DMS79 (cell line): ENCODE data around the gene CYP3A5.
A peak's percentile ranks its signal among the peaks of the same experiment; 100 is the strongest.
"Not testable (repeated sequence)": the region's sequence is repeated elsewhere in the genome, so short reads cannot be mapped to it uniquely, and the experiment has no call there.

ENCODE experiments used
- DNase-seq: peaks from one replicate; lab custom pipeline; 2025; lab: John Stamatoyannopoulos, UW

The CYP3A5 gene

GRCh38 chr7:99679400-99680191 lies at the start of gene CYP3A5:
CYP3A5 (minus strand) TSS chr7:99679996; CDS start chr7:99679896, 100 bp downstream.
- DNase-seq, result no peak

- no peak for DNase-seq
These were observed 48.8 kb upstream of the CYP3A5 start for GRCh38 chr7:99728615-99729014.

DNA sequence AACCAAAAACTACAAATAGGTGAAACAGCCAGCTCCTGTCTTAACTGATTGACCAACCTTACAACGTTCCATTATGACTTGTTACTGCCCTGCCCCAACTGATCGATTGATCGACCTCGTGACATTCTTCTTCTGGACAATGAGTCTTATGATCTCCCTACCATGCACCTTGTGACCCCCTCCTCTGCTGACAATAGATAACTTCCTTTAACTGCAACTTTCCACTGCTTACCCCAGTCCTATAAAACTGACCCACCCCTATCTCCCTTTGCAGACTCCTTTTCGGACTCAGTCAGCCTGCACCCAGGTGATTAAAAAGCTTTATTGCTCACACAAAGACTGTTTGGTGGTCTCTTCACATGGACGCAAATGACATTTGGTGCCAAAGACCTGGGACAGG lies 43.4 kb upstream of the CYP3A5 start:
- not testable (repeated sequence) for DNase-seq

DNA sequence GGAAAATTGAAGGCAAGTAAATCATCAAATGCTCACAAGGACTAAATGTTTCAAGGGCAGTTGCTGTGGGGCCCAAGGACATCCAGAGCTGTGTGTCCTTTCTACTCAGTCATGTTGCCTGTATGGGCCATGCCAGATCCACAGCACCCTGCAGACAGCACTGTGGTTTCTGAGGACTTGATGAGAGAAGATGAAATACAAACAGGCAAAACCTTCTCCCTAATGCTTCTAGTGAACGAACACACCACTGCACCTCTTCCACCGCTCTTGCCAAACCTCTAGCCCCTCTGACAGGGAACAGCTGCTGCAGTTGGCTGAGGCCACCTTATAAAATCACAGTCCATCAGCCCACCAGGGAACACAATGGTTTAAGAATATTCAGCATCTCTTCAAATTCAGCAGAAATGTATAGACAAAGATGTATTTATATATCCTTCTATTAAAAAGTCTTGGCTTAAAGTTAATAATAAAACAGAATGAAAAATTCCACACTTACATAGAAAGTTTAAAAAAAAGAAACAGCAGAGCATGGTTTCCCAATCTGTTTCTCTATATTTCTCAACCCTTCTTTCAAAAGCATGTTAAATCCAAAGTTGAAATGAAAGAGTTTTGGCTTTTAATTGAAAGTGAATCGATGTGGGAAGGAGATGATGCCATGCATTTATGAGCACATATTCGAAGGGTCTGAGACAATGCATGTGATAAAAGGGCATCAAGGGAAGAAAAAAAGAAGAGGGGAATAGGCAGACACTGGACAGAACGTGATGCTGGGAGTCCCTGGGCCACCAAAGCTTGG lies 41.2 kb upstream of the CYP3A5 start:
- DNase-seq, result no peak

GRCh38 chr7:99719996-99720769 lies 40.4 kb upstream of the CYP3A5 start:
- no peak for DNase-seq

GRCh38 chr7:99713995-99714570 lies 34.3 kb upstream of the CYP3A5 start:
- no peak for DNase-seq

GRCh38 chr7:99709838-99710578 lies 30.2 kb upstream of the CYP3A5 start:
- no peak for DNase-seq

DNA sequence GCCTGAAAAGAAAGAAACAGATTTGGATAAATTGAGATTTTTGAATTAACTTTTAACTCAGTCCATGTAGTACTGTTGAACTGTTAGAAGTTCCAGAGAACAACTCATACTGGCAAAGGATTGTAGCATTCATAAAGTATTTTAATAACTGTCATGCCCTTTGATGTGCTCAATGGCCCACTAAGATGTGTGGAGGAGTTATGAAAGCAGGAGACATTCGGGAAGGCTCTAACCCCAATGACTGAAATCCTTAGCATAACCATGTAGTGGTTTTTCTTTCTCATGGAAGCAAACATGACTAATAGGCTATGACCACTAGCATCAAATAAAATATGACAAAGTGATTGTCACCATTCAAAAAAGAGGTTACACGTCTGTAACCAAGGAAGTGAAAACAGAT lies 29.5 kb upstream of the CYP3A5 start:
- no peak for DNase-seq

- DNase-seq, result no peak
These were observed 27.3 kb upstream of the CYP3A5 start for GRCh38 chr7:99707096-99707495.

GRCh38 chr7:99699946-99700345 lies 20.1 kb upstream of the CYP3A5 start:
- no peak for DNase-seq

DNA sequence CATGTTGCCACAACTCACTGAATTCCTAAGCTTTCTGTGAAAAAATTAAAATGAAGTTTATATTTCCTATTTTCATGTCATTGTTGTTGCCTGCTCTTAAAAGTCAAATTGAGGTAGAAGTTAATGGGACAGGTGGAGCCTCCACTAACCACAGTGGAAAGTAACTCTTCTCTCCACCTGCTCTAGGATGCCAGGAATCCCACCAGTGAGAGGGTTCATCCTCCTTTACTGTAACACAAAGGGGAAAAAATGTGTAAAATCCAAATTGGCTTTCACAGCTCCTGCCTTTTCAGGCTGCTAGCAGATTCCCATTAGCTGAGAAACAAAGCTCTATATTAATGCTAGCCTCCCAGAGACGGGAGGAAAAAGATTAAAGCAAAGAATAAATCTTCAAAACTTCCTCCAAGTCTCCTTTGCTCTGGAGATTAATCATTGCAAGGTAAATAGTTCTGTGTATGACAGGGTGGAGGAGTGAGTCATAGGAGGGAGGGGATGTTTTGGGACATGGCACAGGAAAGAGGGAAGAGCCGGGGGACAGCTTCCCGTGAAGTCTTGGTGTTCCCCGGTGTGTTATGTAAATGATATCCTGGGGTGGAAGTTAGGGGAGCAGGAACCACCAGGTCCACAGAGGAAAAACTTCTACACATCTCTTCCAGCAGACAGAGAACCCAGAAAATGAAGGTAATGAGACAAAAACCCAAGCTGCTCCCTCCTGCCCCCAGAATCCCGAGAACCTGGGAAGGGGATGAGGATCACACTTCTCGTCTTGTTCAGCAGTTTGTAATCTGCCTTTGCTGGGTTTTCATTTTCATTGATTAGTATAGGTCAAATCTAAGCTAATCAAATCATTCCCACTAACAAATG lies 19.3 kb upstream of the CYP3A5 start:
- DNase-seq, result not testable (repeated sequence)

DNA sequence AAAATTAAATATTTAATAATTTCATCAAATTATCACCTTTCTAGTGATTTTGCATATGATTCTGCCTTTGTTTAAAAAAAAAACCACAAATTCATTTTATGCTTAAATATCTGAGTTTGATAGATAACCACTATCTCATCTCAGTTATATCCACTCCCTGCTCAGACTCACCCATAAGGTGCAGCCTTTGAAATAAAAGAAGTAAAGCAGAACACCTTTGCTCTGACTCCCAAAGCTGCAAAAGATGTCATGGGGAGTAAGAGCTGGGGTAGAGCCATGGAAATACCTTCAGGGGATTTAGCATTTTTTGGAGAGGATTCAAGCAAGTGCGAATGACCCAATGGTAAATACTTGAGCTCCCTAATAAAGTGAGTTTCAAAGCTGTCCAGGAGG lies 15.1 kb upstream of the CYP3A5 start:
- no peak for DNase-seq

DNA sequence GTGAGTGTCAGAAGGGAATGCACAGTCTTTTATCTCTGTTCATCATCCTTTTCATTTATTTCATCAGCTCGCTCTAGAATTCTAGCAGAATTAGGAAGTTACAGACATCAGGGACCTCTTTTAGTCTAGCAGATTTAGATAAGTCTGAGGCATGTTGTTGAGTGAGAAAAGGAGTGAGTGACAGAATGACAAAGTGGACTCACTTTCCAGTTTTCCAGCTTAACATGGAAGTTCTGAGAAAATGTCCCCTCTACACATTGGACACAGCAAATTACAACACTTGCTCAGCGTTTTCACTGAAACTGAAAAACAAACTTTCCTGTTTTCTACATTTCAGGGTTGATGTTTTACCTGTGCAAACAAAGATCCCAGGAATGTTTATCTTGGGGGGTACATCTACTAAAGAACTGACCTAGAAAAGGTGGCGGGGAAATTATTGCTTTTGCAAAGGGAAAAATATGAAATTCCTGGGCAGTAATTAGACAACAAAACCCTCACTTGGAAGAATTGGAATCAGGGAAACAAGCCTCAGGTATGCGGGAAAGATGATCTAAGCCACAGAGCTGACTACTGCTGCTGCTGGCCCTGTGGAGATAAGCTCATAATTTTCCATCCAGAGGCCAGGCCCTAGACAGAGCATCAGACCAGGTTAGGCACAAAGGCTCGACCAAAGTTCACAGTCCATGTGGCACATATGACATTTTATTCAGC lies 14.6 kb upstream of the CYP3A5 start:
- DNase-seq, result no peak

GRCh38 chr7:99693427-99694200 lies 13.8 kb upstream of the CYP3A5 start:
- DNase-seq, result peak; percentile 20

GRCh38 chr7:99693100-99693426 lies 13.3 kb upstream of the CYP3A5 start:
- no peak for DNase-seq

- DNase-seq, result not testable (repeated sequence)
These were observed 12.8 kb upstream of the CYP3A5 start for GRCh38 chr7:99692563-99692962.

- not testable (repeated sequence) for DNase-seq
These were observed 11.9 kb upstream of the CYP3A5 start for GRCh38 chr7:99691658-99692057.

DNA sequence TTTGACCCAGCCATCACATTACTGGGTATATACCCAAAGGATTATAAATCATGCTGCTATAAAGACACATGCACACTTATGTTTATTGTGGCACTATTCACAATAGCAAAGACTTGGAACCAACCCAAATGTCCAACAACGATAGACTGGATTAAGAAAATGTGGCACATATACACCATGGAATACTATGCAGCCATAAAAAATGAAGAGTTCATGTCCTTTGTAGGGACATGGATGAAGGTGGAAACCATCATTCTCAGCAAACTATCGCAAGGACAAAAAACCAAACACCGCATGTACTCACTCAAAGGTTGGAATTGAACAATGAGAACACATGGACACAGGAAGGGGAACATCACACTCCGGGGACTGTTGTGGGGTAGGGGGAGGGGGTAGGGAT lies 11.1 kb upstream of the CYP3A5 start:
- DNase-seq, result not testable (repeated sequence)
